Nephron progenitor cell (in vitro differentiated cells): ENCODE data around the gene POLE.

ENCODE experiments used
- DNase-seq: peaks from one replicate; pipeline ENCODE4 v3.0.0; 2021
- H3K27ac Mint-ChIP-seq: 2 replicates; pipeline ENCODE4 v1.8.0; 2021; ENCODE audit warnings: mild to moderate bottlenecking, moderate library complexity, mixed read lengths
- H3K27me3 Mint-ChIP-seq: 2 replicates; pipeline ENCODE4 v1.8.0; 2021; ENCODE audit warnings: mild to moderate bottlenecking, low read depth, mixed read lengths; ENCODE audit not compliant: poor library complexity
- H3K36me3 Mint-ChIP-seq: 2 replicates; pipeline ENCODE4 v1.8.0; 2021; ENCODE audit warnings: low read depth, mixed read lengths
- H3K4me1 Mint-ChIP-seq: 2 replicates; pipeline ENCODE4 v1.8.0; 2021; ENCODE audit warnings: mixed read lengths
- H3K4me3 Mint-ChIP-seq: 2 replicates; pipeline ENCODE4 v1.8.0; 2021; ENCODE audit warnings: mild to moderate bottlenecking, moderate library complexity, mixed read lengths
- H3K9me3 Mint-ChIP-seq: 2 replicates; pipeline ENCODE4 v1.8.0; 2021; ENCODE audit warnings: mild to moderate bottlenecking, moderate library complexity, mixed read lengths
- TF ChIP-seq, protein P1 (sequence below): fragments of 200-600 bp; sonication (generic); IDR thresholded peaks from 2 replicates; pipeline ENCODE4 v1.5.0; 2021; ENCODE audit warnings: antibody characterized with exemption

Gene POLE

GRCh38 chr12:132660996-132661395, 26.1 kb downstream of the POLE start:
- Mint-ChIP-seq H3K4me1 (no peaks in the 10 kb centered on the region), H3K27ac (no peak overlapping the region), H3K4me3 (no peak overlapping the region), H3K27me3 (no peaks in the 10 kb centered on the region), H3K36me3 (peaks cover 65% of the 10 kb centered on the region), H3K9me3 (no peaks in the 10 kb centered on the region)
- no peak for DNase-seq
- TF ChIP-seq, protein P1, sequence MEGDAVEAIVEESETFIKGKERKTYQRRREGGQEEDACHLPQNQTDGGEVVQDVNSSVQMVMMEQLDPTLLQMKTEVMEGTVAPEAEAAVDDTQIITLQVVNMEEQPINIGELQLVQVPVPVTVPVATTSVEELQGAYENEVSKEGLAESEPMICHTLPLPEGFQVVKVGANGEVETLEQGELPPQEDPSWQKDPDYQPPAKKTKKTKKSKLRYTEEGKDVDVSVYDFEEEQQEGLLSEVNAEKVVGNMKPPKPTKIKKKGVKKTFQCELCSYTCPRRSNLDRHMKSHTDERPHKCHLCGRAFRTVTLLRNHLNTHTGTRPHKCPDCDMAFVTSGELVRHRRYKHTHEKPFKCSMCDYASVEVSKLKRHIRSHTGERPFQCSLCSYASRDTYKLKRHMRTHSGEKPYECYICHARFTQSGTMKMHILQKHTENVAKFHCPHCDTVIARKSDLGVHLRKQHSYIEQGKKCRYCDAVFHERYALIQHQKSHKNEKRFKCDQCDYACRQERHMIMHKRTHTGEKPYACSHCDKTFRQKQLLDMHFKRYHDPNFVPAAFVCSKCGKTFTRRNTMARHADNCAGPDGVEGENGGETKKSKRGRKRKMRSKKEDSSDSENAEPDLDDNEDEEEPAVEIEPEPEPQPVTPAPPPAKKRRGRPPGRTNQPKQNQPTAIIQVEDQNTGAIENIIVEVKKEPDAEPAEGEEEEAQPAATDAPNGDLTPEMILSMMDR: no peak

- H3K36me3 Mint-ChIP-seq: peaks cover 59% of the 10 kb centered on the region
- DNase-seq: no peak
- no peak overlapping the region for H3K4me3 Mint-ChIP-seq
- TF ChIP-seq, protein P1: no peak
- H3K27me3 Mint-ChIP-seq: no peaks in the 10 kb centered on the region
- H3K4me1 Mint-ChIP-seq: no peaks in the 10 kb centered on the region
- no peak overlapping the region for H3K27ac Mint-ChIP-seq
- no peaks in the 10 kb centered on the region for H3K9me3 Mint-ChIP-seq
Observed at GRCh38 chr12:132660052-132660451, 27.1 kb downstream of the POLE start.

- Mint-ChIP-seq H3K4me1 (no peaks in the 10 kb centered on the region), H3K36me3 (peaks cover 64% of the 10 kb centered on the region)
Observed at GRCh38 chr12:132659146-132659545, 28.0 kb downstream of the POLE start.

GRCh38 chr12:132658149-132658894, 28.8 kb downstream of the POLE start:
- Mint-ChIP-seq H3K27me3 (no peaks in the 10 kb centered on the region), H3K4me3 (no peak overlapping the region), H3K9me3 (no peaks in the 10 kb centered on the region), H3K27ac (no peak overlapping the region), H3K4me1 (no peaks in the 10 kb centered on the region), H3K36me3 (peaks cover 69% of the 10 kb centered on the region)
- no peak for DNase-seq
- TF ChIP-seq, protein P1: no peak

More at GRCh38 chr12:132659146-132659545, 28.0 kb downstream of the POLE start:
- Mint-ChIP-seq H3K9me3 (no peaks in the 10 kb centered on the region), H3K27ac (no peak overlapping the region), H3K4me3 (no peak overlapping the region), H3K27me3 (no peaks in the 10 kb centered on the region)
- TF ChIP-seq, protein P1: no peak
- DNase-seq: no peak

DNA sequence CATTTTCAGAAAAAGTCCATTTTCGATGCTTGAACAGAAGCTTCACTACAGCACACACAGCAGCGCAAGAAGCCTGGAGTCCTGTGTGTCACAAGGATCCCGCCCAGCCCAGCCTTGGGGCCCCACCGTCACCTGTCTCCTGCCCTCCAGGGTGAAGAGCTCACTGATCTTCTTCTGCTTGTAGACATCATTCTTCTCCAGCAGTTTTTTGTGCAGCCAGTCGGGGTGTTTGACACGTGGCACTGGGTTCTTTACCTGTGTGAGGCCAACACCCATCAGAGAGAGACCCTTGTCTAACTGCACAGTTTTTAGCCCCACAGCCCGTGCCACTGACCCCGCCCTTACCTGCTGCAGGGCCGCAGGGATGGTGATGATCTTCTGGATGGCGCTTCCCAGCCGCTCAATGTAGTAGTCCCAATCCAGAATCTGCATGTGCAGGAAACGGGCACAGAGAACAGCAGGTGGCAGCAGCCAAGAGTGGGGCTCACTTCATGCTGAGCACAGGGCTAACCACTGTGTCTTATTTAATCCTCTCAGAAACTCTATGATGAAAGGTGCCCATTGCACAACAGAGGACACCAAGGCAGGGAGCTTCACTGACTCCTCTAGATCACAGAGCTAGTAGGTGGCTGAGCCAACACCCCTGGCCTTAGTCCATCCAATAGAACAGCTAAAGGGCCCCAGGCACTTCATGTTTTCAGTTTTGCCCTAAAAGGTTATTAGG, 30.0 kb downstream of the POLE start:
- H3K4me3 Mint-ChIP-seq: no peak overlapping the region

More for the DNA sequence above, 30.0 kb downstream of the POLE start:
- H3K27me3 Mint-ChIP-seq: no peaks in the 10 kb centered on the region
- H3K4me1 Mint-ChIP-seq: no peaks in the 10 kb centered on the region
- TF ChIP-seq, protein P1: no peak
- DNase-seq: no peak
- no peak overlapping the region for H3K27ac Mint-ChIP-seq
- H3K36me3 Mint-ChIP-seq: peaks cover 69% of the 10 kb centered on the region
- H3K9me3 Mint-ChIP-seq: no peaks in the 10 kb centered on the region
